ENCODE measurements around the gene NFIC. TPM values are rescaled to one million over a fixed set of nuclear protein-coding genes. Genes with fewer than 3 reads are reported as not detected.
A peak's percentile ranks its signal among the peaks of the same experiment; 100 is the strongest.

Gene NFIC
- total RNA-seq, 1 donor from 2014 or later: 1.1 TPM

DNA sequence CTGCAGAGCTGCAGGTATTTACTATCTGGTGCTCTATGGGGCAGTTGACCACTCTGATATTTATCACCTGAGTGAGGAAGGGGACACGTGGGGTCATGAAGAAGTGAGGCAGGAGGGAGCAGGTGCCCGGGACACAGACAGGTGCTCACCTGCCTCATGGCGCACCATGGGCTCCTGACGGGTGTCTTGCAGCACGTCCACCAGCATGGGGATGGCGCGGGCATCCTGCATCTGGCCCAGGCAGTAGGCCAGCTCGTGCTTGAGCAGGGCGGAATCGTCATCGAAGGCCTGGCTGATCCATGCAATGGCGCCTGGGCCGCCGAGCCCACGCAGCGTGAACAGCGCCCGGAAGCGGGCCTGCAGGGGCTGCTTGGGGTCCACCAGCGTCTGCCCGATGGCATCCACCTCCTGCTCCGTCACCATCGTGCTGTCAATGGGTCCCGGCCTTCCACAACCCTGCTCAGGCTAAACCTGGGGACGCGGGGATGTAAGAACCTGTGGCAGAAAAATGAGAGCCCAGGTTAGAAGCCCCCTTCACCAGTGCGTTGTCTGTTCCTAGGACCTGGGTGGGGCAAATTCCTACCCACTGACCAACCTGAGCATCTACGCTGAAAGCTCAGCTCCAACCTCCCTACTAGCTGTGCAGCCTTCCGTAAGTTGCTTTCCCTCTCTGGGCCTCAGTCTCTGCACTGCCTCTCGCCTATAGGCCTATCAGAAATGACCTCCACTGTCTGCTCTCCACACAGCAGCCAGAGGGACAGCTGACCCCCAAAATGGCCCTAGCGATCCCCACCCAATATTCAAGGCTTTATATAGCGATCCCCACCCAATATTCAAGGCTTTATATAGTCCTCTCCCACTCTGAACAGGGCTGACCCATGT is 130.2 kb downstream of the NFIC start:
- Mint-ChIP-seq H3K27me3 (ENCODE audit: insufficient read depth, low read depth) (no peaks in the 10 kb centered on the region), H3K36me3 (peaks cover 14% of the 10 kb centered on the region), H3K9me3 (no peaks in the 10 kb centered on the region), H3K27ac (no peak overlapping the region), H3K4me3 (no peak overlapping the region), H3K4me1 (peaks cover 13% of the 10 kb centered on the region)
- Histone ChIP-seq H3K9me3 (ENCODE audit: low read depth) (no peaks in the 10 kb centered on the region), H3K79me2 (ENCODE audit: low read depth) (peaks cover 27% of the 10 kb centered on the region), H3K9ac (no peak overlapping the region), H3K27ac (no peak overlapping the region), H3K4me2 (no peak overlapping the region), H3K4me1 (peaks cover 6% of the 10 kb centered on the region), H3K27me3 (no peaks in the 10 kb centered on the region), H2AFZ (replicated peaks) (no peak overlapping the region), H3F3A (ENCODE audit: low read depth) (no peaks in the 10 kb centered on the region), H4K20me1 (ENCODE audit: low read depth) (no peaks in the 10 kb centered on the region), H3K4me3 (no peak overlapping the region), H3K36me3 (no peaks in the 10 kb centered on the region)
- no peak for DNase-seq (ENCODE audit: low spot score)
- TF ChIP-seq, protein P1, sequence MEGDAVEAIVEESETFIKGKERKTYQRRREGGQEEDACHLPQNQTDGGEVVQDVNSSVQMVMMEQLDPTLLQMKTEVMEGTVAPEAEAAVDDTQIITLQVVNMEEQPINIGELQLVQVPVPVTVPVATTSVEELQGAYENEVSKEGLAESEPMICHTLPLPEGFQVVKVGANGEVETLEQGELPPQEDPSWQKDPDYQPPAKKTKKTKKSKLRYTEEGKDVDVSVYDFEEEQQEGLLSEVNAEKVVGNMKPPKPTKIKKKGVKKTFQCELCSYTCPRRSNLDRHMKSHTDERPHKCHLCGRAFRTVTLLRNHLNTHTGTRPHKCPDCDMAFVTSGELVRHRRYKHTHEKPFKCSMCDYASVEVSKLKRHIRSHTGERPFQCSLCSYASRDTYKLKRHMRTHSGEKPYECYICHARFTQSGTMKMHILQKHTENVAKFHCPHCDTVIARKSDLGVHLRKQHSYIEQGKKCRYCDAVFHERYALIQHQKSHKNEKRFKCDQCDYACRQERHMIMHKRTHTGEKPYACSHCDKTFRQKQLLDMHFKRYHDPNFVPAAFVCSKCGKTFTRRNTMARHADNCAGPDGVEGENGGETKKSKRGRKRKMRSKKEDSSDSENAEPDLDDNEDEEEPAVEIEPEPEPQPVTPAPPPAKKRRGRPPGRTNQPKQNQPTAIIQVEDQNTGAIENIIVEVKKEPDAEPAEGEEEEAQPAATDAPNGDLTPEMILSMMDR (IDR thresholded peaks at IDR 0.05): no peak
- TF ChIP-seq EZH2phosphoT487 (IDR thresholded peaks at IDR 0.05) (no peak), EZH2 (IDR thresholded peaks at IDR 0.05) (no peak)

DNA sequence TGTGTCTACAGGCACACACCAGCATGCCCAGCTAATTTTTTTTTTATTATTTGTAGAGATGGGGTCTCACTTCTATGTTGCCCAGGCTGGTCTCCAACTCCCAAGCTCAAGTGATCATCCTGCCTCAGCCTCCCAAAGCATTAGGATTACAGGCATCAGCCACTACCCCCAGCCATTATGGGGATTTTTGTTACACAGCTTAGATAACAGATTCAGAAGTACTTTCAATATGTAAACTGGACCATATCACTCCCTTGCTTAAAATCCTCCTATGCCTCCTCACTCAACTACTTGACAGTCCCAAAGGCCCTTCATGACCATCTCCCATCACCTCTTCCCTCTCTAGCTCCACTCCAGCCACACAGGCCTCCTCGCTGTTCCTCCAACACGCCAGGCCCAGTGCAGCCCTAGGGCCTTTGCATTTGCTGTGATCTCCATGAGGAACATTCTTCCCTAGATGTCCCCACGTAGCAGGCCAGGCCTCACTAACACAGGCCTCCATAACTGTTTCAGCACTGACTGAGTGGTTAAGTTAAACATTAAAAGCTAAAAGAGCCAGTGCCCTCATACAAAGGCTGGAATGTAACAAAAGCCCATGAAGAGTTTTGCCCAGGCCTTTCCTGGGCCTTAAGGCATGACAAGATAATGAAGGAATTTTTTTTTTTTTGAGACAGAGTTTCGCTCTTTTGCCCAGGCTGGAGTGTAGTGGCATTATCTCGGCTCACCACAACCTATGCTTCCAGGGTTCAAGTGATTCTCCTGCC is 131.6 kb downstream of the NFIC start:
- peaks cover 27% of the 10 kb centered on the region for H3K79me2 ChIP-seq (ENCODE audit: low read depth)
- H3K4me3 ChIP-seq: no peak overlapping the region
- H3K9me3 Mint-ChIP-seq: no peaks in the 10 kb centered on the region
- no peak overlapping the region for H3K4me2 ChIP-seq
- no peak overlapping the region for H3K4me3 Mint-ChIP-seq
- H3K4me1 Mint-ChIP-seq: peaks cover 13% of the 10 kb centered on the region
- no peaks in the 10 kb centered on the region for H3K27me3 Mint-ChIP-seq (ENCODE audit: insufficient read depth, low read depth)
- H3K27ac Mint-ChIP-seq: no peak overlapping the region
- H3K27ac ChIP-seq: no peak overlapping the region
- H3K9ac ChIP-seq: no peak overlapping the region
- no peaks in the 10 kb centered on the region for H3K27me3 ChIP-seq
- H3K36me3 ChIP-seq: no peaks in the 10 kb centered on the region
- no peak overlapping the region for H2AFZ ChIP-seq (replicated peaks)
- H3F3A ChIP-seq (ENCODE audit: low read depth): no peaks in the 10 kb centered on the region
- no peak for TF ChIP-seq EZH2phosphoT487 (IDR thresholded peaks at IDR 0.05)
- TF ChIP-seq EZH2 (IDR thresholded peaks at IDR 0.05): no peak
- TF ChIP-seq, protein P1 (IDR thresholded peaks at IDR 0.05): no peak
- H3K9me3 ChIP-seq (ENCODE audit: low read depth): no peaks in the 10 kb centered on the region
- no peak for DNase-seq (ENCODE audit: low spot score)
- H3K4me1 ChIP-seq: peaks cover 6% of the 10 kb centered on the region
- peaks cover 12% of the 10 kb centered on the region for H3K36me3 Mint-ChIP-seq
- no peaks in the 10 kb centered on the region for H4K20me1 ChIP-seq (ENCODE audit: low read depth)

DNA sequence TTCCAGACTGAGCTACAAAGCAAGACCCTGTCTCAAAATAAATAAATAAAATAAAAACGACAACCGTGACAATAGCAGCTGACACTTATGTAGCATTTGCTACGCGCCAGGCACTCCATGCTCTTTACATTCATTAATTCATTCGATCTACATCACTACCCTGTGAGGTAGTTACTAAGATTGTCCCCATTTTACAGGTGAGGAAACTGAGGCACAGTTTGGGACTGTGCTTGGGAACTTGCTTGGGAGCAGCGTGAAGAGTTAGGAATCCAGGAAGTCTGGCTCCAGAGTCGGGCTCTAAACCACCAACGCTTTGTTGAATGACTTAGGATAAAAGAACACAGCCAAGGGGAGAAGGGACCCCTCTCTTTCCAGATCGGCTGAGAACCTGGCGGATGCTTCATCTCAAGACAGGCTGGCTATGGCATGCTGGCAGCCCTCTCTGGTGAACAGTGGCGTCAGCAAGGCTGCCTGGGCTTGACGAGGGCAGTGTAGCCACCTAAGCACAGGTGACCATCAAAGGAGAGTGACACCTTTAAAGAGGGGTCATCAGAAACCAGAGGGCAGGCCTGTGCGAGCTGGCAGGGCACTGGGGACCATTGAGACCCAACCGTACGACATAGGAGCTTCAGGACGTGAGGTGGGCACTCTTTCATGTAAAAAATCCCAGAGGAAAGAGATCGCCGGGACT is 133.5 kb downstream of the NFIC start:
- peaks cover 21% of the 10 kb centered on the region for H3K4me1 Mint-ChIP-seq

More for the DNA sequence above, 133.5 kb downstream of the NFIC start:
- H2AFZ ChIP-seq (replicated peaks): peak overlapping the region; percentile 99
- H4K20me1 ChIP-seq (ENCODE audit: low read depth): no peaks in the 10 kb centered on the region
- Mint-ChIP-seq H3K27me3 (ENCODE audit: insufficient read depth, low read depth) (peaks cover 2% of the 10 kb centered on the region), H3K9me3 (no peaks in the 10 kb centered on the region), H3K36me3 (peaks cover 8% of the 10 kb centered on the region), H3K4me3 (peak overlapping the region; percentile 93), H3K27ac (peak overlapping the region; percentile 92)
- peaks cover 27% of the 10 kb centered on the region for H3K79me2 ChIP-seq (ENCODE audit: low read depth)
- H3K36me3 ChIP-seq: no peaks in the 10 kb centered on the region
- peak overlapping the region; percentile 83 for H3K4me3 ChIP-seq
- peaks cover 3% of the 10 kb centered on the region for H3F3A ChIP-seq (ENCODE audit: low read depth)
- peaks cover 9% of the 10 kb centered on the region for H3K4me1 ChIP-seq
- H3K4me2 ChIP-seq: peak overlapping the region; percentile 85
- H3K27ac ChIP-seq: peak overlapping the region; percentile 98
- peak overlapping the region; percentile 98 for H3K9ac ChIP-seq
- H3K9me3 ChIP-seq (ENCODE audit: low read depth): no peaks in the 10 kb centered on the region
- DNase-seq (ENCODE audit: low spot score): no peak
- H3K27me3 ChIP-seq: no peaks in the 10 kb centered on the region
- no peak for TF ChIP-seq EZH2phosphoT487 (IDR thresholded peaks at IDR 0.05)
- TF ChIP-seq EZH2 (IDR thresholded peaks at IDR 0.05): no peak
- TF ChIP-seq, protein P1 (IDR thresholded peaks at IDR 0.05): no peak

Measured in neural progenitor cell (in vitro differentiated cells).